Left ventricle myocardium superior (tissue), 1 donor: ENCODE data around the gene FAM204A. TPM values are rescaled to one million over a fixed set of nuclear protein-coding genes. Genes with fewer than 3 reads are reported as not detected.
A peak's percentile ranks its signal among the peaks of the same experiment; 100 is the strongest.

Experiments used
- ATAC-seq: fragments of 200-7000 bp; cut with Tn5 transposase; one replicate; pipeline ENCODE4 v1.9.1; 2020; ENCODE audit warnings: mild to moderate bottlenecking, moderate library complexity
- DNase-seq: peaks from one replicate; pipeline ENCODE4 v3.0.0-alpha.2; 2020
- intact Hi-C: fragments of 100-400 bp; cut with micrococcal nuclease; formaldehyde crosslinking; loops from one replicate; pipeline ENCODE4 v1.11.0; 2022
- total RNA-seq: library from RNA; stranded (reverse); fragmentation: NEBNext Ultra II Directional; extraction: Animal tissue kit (Norgen Biotek cat#: 25700); gene quantifications from one replicate; pipeline ENCODE4 v1.2.1, GENCODE V29; 2021
- donor health status: DM: no; HTN: yes; CAD: no; lungs with severe emphysema.

The FAM204A gene
- total RNA-seq, 1 donor from 2014 or later, result 54.0 TPM

DNA sequence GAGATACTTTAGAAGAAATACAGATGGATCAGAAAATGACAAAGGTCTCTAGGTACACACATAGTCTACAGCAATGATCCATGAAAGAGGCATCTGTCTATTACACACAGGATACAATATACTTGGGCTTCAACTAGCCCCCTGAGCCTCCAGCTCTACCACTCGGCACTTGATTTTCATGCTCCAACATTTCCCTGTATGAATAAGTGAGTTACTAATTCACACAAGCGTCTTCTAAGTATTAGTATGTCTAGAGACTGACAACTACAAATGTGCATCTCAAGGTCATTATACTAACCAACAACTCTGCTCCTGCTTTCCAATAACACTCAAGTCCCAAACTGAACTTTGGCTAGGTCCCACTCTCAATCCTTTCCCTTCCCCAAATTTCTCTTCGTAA is 8.3 kb downstream of the FAM204A start:
- intact Hi-C loops, result no loop called here
- ATAC-seq (no peak), DNase-seq (no peak)

DNA sequence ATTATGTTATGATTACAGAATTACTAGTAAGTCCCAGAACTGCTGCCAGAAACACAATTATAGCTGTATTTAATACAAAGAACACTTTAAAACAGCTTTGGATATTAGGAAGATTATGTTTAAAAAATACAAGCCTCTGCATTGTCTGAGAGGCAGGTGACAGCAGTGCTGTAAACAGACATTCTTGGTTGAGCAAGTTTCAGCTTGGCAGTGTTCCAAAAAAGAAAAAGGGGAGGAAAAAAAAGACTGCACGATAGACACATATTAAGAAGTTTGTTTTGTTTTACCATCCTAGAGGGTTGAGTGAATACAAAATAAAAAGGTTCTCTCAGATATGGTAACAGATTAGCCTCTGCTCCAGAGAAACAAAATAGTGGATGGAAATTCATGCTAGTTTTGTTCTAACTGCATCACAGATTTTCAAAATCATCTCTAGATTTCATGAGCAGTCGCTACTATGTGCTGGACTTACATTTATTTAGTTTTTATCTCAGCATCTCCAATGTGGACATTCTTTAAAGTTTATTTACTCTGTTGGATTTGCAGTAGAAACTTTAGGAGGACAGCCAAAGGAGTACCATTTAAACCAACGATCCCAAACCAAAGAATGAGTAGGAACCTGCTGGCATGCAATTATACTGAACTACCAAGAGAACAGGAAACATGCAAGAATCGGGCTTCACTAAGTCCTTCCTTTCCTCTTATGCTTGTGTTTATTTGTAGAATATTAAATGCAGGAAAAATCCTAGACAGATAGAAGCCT is 9.0 kb downstream of the FAM204A start:
- no peak for ATAC-seq
- intact Hi-C loops, result no loop called here
- no peak for DNase-seq

- intact Hi-C loops, result no loop called here
- ATAC-seq (no peak), DNase-seq (no peak)
Observed at GRCh38 chr10:118332236-118332635, 9.9 kb downstream of the FAM204A start.

- intact Hi-C loops, result no loop called here
- DNase-seq (no peak), ATAC-seq (no peak)
Observed at GRCh38 chr10:118330295-118331076, 11.6 kb downstream of the FAM204A start.

DNA sequence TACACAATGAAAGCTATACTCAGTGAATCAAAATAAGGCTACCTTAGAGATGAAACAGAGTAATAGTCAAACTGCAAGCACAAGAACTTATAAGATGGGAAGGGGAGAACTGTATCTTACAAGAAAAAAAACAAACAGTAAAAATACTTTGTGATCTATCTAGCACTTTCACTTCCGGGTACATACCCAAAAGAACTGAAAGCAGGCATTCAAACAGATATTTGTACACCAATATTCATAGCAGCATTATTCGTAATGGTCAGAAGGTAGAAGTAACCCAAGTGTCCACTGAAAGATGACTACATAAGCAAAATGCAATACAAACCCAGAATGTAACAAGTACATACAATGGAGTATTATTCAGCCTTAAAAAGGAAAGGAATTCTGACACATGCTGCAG is 18.0 kb downstream of the FAM204A start:
- intact Hi-C loops, result no loop called here
- DNase-seq, result no peak
- ATAC-seq, result no peak

DNA sequence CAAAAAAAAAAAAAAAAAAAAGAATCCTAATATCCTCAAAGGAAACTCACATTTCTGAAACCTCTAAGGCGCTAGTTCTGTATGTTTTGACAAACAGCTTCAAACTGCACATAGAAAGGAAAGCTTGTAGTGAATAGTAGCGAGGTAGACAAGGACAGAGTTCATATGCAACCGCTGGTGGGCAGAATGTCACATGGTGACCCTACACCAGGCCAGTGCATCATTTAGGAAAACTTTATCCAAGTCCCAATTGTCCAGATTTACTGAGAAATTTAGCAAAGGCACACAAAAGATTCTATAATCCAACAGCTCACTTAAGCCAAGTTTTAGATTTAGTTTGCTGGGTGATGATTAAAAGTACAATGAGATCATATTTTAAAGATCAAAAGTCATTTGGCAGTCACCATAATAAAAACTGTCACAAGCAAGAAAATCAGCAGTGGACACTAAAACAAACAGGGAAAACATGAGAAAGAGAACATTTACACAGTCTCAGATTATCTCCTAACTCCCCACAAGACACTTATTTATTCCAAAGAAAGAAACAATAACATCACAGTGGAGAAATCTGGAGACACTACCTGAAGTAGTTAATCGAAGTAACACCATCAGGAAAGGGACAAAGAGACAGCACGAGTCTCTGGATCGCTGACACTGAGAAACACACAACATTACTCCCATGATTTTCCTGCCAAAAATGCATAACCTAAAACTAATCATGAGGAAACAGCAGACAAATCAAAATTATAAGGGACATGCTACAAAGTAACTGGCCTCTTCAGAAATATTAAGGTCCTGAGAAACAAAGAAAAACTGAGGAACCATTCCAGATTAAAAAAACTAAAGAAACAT is 20.2 kb downstream of the FAM204A start:
- ATAC-seq, result no peak
- no peak for DNase-seq
- intact Hi-C loops, result no loop called here

- ATAC-seq (no peak), DNase-seq (no peak)
- intact Hi-C loops, result no loop called here
Observed at GRCh38 chr10:118315629-118316028, 26.5 kb downstream of the FAM204A start.

GRCh38 chr10:118314882-118315281 is 27.2 kb downstream of the FAM204A start:
- DNase-seq (no peak), ATAC-seq (no peak)
- intact Hi-C loops, result no loop called here

- DNase-seq, result no peak
Observed at GRCh38 chr10:118311505-118311904, 30.6 kb downstream of the FAM204A start.

DNA sequence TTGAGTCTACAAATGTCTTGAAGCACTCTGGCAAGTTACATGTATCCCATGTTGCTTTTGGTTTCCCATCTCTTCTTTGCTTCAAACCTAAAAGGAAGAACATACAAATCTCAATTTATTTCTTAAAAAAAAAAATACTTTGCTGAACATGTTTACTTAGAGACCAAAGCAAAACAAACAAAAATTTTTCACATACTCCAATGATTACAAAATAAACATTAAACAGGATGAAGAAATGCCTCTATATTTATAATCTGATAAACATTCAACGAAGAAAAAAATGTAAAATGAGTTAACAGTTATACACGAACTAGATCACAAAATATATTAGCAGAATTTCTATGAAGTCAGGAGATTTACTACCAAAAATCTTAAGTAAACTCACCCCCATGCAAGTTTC is 31.3 kb downstream of the FAM204A start:
- intact Hi-C loops, result no loop called here
- no peak for ATAC-seq
- no peak for DNase-seq

More at GRCh38 chr10:118311505-118311904, 30.6 kb downstream of the FAM204A start:
- intact Hi-C loops, result no loop called here
- ATAC-seq, result no peak

DNA sequence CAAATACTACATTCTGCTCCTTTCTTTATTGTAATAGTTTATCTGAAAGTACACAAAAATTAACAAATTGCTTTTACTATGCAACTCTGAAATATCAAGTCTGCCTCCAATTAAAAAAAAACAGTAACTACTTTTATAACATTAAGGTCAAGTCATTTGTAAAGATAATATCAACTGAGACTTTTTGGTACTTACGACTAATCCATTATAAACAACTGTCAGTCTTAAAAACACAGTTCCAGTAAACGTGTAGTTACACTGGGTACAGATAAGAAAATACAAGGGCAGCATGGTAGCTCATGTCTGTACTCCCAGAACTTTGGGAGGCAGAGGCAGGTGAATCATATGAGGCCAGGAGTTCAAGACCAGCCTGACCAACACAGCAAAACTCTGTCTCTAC is 32.2 kb downstream of the FAM204A start:
- ATAC-seq (no peak), DNase-seq (no peak)
- intact Hi-C loops, result no loop called here

DNA sequence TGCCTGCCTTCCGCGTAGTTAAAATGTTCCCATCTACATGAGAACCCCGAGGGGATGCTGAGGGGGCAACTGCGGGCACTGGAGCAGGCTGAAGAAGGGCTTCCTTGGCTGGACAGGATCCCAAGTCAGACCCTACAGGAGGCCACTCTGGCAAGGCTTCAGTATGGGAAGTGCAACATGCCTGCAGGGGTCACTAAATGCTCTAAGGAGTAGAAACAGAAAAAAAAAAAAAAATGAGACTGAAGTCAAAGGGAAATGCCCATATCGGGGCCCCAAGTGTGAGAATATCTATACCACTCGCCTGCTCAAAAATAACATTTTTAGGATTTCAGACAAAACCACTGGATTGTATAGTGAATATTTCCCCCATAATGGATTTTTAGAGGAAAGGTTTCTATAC is 33.5 kb downstream of the FAM204A start:
- no peak for DNase-seq
- ATAC-seq, result no peak
- intact Hi-C loops, result no loop called here

DNA sequence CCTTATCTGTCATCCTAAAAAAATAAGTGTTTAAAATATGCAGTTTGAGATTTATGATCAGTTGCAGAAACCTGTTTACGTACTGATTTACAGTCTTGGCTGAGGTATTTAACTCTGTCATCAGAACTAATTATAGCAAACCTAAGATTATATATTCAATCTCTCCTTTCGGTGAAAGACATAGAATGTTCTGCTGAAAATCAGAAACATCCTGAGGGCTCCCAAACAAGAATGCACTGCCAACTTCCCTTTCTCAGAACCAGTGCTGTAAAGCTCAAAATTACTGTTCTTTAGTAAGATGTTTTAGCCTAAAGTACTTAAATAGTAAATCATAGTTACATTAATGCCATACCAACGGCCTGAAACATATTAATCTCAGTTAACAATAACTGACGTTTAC is 34.3 kb downstream of the FAM204A start:
- DNase-seq, result no peak
- ATAC-seq, result no peak
- intact Hi-C loops, result no loop called here

- ATAC-seq (peak; percentile 40), DNase-seq (no peak)
- intact Hi-C loops, result no loop called here
Observed at GRCh38 chr10:118307220-118307619, 34.9 kb downstream of the FAM204A start.

DNA sequence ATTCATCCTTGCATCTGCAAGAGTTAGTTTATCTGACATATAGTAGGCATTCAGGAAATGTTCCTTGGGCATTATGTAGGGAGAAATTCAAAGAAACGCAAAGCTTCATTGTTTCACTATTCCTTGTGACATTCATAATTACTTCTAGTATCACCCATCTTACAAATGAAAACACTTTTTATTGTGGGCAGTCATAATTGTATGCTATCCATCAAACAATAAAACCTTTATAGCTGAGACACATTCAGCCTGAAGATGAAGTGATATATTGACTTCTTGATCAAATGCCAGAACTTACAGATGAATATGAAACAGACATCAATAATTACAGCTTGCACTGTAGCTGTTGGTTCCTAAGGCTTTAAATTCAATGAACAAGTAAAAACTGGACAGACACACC is 36.4 kb downstream of the FAM204A start:
- ATAC-seq (no peak), DNase-seq (no peak)

GRCh38 chr10:118304521-118304920 is 37.6 kb downstream of the FAM204A start:
- intact Hi-C loops, result no loop called here

More for the DNA sequence above, 36.4 kb downstream of the FAM204A start:
- intact Hi-C loops, result no loop called here

GRCh38 chr10:118301211-118301610 is 40.9 kb downstream of the FAM204A start:
- ATAC-seq (no peak), DNase-seq (no peak)
- intact Hi-C loops, result no loop called here

More at GRCh38 chr10:118304521-118304920, 37.6 kb downstream of the FAM204A start:
- DNase-seq (no peak), ATAC-seq (no peak)

DNA sequence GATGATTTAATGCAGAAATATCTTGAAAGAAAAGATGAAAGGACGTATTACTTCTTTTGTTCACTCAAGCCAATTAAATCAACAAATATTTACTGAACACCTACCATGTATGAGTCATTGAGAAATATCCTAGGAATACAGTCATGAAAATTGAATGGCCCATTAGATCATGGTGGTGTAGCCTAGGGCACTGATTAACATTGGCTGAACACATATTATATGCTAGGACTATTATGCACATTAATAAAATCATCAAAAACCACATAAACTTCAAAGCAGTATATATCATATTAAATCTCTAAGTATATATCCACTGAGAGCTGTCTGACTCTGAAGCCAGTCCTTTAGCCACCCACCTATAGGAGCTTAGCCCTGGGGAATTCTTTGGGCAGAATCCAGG is 41.8 kb downstream of the FAM204A start:
- ATAC-seq (no peak), DNase-seq (no peak)
- intact Hi-C loops, result no loop called here

DNA sequence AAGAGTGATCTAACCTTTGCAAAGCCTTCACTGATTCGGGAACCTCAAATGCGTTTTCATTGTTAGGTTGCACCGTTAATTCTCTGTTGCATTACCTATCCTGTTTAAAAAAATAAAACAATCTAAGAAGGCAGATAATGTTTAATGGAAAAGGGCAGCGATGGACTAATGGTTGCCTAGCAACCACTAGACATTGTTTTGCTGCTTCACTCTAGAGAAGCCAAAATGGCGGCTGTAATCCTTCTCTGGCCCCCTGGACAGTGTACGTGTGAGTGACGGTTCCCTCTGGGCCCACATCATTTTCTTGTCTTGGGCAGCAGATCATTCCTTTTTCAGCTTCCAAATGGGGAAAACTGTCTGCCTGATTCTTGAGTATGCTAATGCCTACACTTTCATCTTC is 43.3 kb downstream of the FAM204A start:
- no peak for ATAC-seq
- intact Hi-C loops, result no loop called here
- no peak for DNase-seq

GRCh38 chr10:118291122-118291521 is 51.0 kb downstream of the FAM204A start:
- intact Hi-C loops, result no loop called here
- ATAC-seq, result no peak

More at GRCh38 chr10:118291122-118291521, 51.0 kb downstream of the FAM204A start:
- DNase-seq, result no peak
